Subcutaneous adipose tissue (tissue), 4 donors: ENCODE results near the gene ITGB7. TPM values are rescaled to one million over a fixed set of nuclear protein-coding genes. Genes with fewer than 3 reads are reported as not detected.

Experiments used
- CTCF ChIP-seq: fragments of 450-650 bp; IDR thresholded peaks from one replicate; pipeline ENCODE4 v1.5.1; 2016; ENCODE audit warnings: low read depth, mild to moderate bottlenecking, control low read depth, antibody characterized with exemption, moderate library complexity
- total RNA-seq, 4 donors: library from RNA; depleted of rRNA; stranded (reverse); fragments of >200 nt; gene quantifications; one replicate each; pipeline ENCODE4 v1.1.0, GENCODE V29; 2016

The ITGB7 gene
- total RNA-seq, 4 donors from 2014 or later = 0.49 to 8.1 (median 3.0) TPM

- TF ChIP-seq CTCF = no peak
Measured at GRCh38 chr12:53235164-53235563, 28.1 kb upstream of the ITGB7 start.

- no peak for TF ChIP-seq CTCF
Measured at GRCh38 chr12:53234271-53234914, 27.3 kb upstream of the ITGB7 start.

GRCh38 chr12:53233671-53234121 lies 26.6 kb upstream of the ITGB7 start:
- TF ChIP-seq CTCF = no peak

GRCh38 chr12:53232646-53233461 lies 25.8 kb upstream of the ITGB7 start:
- TF ChIP-seq CTCF = no peak

- TF ChIP-seq CTCF = no peak
Measured at GRCh38 chr12:53231921-53232645, 25.0 kb upstream of the ITGB7 start, which contains the start of gene RARG. TSS of gene RARG (minus strand) at chr12:53232209. CDS start at chr12:53227545, 4,664 bp downstream.

DNA sequence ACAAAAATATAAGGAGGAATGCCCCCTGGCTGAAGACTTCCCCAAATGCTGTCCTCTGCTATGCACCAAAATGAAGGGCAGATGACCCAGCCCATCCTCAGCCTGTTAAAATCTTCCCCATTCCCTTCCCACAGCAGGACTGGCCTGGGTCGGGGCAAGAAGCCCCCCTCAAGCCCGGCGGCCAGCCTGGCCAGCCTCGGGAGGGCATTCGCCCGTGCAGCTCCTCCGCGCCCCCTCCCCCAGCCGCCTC lies 24.5 kb upstream of the ITGB7 start:
- no peak for TF ChIP-seq CTCF
